ENCODE data around the gene BAAT.

The BAAT gene

DNA sequence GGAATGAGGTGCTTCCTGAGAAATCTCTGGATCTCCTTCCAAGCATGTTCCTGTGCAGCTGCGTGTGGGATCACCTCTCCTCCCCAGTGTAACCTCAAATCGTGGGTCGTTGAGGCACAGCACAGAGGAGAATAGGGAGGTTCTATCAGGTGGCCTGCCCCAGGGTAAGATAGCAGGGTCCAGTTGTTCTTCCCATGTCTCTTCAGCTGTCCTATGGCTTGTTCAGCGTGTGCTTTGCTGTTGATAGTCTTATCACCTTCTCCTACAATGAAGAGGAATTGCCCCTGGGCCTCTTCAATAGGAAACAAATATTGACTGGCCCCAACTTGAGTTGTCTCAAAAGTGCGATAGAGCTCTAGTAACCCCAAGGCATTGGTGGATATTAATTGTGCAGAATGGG is 22.4 kb downstream of the BAAT start:
- ChIA-PET CTCF (interaction anchor here (0.9 kb wide), 1 partner anchor 56 kb away, joined by 3 read pairs; no protein-coding TSS in a partner anchor), POLR2A (no interaction called here)
- Histone ChIP-seq H3K27me3 (replicated peaks in 2 of 5; ENCODE audit: control insufficient read depth in 4 of 5, insufficient read depth in 5 of 5, low read length in 4 of 5) (no peaks in the 10 kb centered on the region), H3K4me3 (ENCODE audit: control insufficient read depth in 1 of 7, extremely low read depth in 1 of 7, insufficient read depth in 4 of 7, low read depth in 2 of 7, low read length in 6 of 7) (no peak overlapping the region), H3K36me3 (ENCODE audit: control insufficient read depth in 4 of 4, insufficient read depth in 4 of 4, low read length in 3 of 4) (no peaks in the 10 kb centered on the region), H3K4me1 (ENCODE audit: control extremely low read depth in 1 of 4, control insufficient read depth in 4 of 4, insufficient read depth in 4 of 4, low read length in 3 of 4) (no peaks in the 10 kb centered on the region), H3K27ac (ENCODE audit: insufficient read depth in 1 of 2, low read depth in 1 of 2, low read length in 2 of 2, poor library complexity in 1 of 2, severe bottlenecking in 2 of 2) (no peak overlapping the region), H3K9me3 (ENCODE audit: control extremely low read depth in 1 of 5, control insufficient read depth in 4 of 5, insufficient read depth in 2 of 5, low read depth in 1 of 5, low read length in 4 of 5) (no peaks in the 10 kb centered on the region)
- WGBS (ENCODE audit: insufficient coverage), result 100% methylated on average over 1 of the region's 5 CpGs
- DNase-seq, result no peak

DNA sequence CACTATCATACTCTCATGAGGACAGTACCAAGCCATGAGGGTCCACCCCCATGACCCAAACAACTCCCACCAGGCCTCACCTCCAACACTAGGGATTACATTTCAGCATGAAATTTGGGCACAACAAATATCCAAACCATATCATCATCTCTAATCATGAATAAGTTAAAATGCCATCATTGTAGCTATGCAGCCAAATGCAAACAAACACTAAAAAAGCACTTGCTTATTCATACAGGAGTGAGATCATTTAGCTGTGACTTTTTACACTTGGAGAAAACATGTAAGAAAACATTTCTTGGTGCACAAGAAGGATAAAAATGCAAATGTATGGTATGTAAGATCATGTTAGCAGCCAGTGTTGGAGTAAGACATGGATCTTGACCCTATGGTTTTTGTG is 24.2 kb downstream of the BAAT start:
- Histone ChIP-seq H3K4me3 (ENCODE audit: control insufficient read depth in 1 of 7, extremely low read depth in 1 of 7, insufficient read depth in 4 of 7, low read depth in 2 of 7, low read length in 6 of 7) (no peak overlapping the region), H3K4me1 (ENCODE audit: control extremely low read depth in 1 of 4, control insufficient read depth in 4 of 4, insufficient read depth in 4 of 4, low read length in 3 of 4) (no peaks in the 10 kb centered on the region), H3K27me3 (replicated peaks in 2 of 5; ENCODE audit: control insufficient read depth in 4 of 5, insufficient read depth in 5 of 5, low read length in 4 of 5) (no peaks in the 10 kb centered on the region), H3K27ac (ENCODE audit: insufficient read depth in 1 of 2, low read depth in 1 of 2, low read length in 2 of 2, poor library complexity in 1 of 2, severe bottlenecking in 2 of 2) (no peak overlapping the region), H3K36me3 (ENCODE audit: control insufficient read depth in 4 of 4, insufficient read depth in 4 of 4, low read length in 3 of 4) (no peaks in the 10 kb centered on the region), H3K9me3 (ENCODE audit: control extremely low read depth in 1 of 5, control insufficient read depth in 4 of 5, insufficient read depth in 2 of 5, low read depth in 1 of 5, low read length in 4 of 5) (no peaks in the 10 kb centered on the region)
- ChIA-PET POLR2A (no interaction called here), CTCF (no interaction called here)
- no peak for DNase-seq

DNA sequence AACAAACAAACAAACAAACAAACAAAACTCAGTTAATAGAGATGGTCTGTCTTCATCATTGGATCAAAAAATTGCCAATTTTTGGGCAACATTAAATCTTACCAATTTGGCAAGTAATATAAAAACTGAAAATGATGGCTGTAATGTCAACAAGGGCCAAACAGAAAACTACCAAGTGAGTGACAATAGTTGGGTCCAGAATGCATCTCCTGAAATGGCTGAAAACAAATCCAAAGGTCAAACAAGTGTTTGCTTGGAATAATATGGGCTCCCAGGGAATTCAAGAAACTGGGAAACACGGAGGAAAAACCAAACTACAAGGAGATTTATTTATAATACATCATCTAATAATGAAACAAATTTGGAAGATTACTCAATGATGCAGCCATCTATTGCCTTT is 25.1 kb downstream of the BAAT start:
- H3K27ac ChIP-seq (ENCODE audit: insufficient read depth in 1 of 2, low read depth in 1 of 2, low read length in 2 of 2, poor library complexity in 1 of 2, severe bottlenecking in 2 of 2), result no peak overlapping the region
- no peaks in the 10 kb centered on the region for H3K36me3 ChIP-seq (ENCODE audit: control insufficient read depth in 4 of 4, insufficient read depth in 4 of 4, low read length in 3 of 4)
- CTCF ChIA-PET, result no interaction called here
- POLR2A ChIA-PET, result no interaction called here
- DNase-seq, result no peak
- no peaks in the 10 kb centered on the region for H3K27me3 ChIP-seq (replicated peaks in 2 of 5; ENCODE audit: control insufficient read depth in 4 of 5, insufficient read depth in 5 of 5, low read length in 4 of 5)
- H3K4me3 ChIP-seq (ENCODE audit: control insufficient read depth in 1 of 7, extremely low read depth in 1 of 7, insufficient read depth in 4 of 7, low read depth in 2 of 7, low read length in 6 of 7), result no peak overlapping the region
- H3K9me3 ChIP-seq (ENCODE audit: control extremely low read depth in 1 of 5, control insufficient read depth in 4 of 5, insufficient read depth in 2 of 5, low read depth in 1 of 5, low read length in 4 of 5), result no peaks in the 10 kb centered on the region
- WGBS (ENCODE audit: insufficient coverage), result no CpG with 5 or more reads among the region's 1 CpG
- H3K4me1 ChIP-seq (ENCODE audit: control extremely low read depth in 1 of 4, control insufficient read depth in 4 of 4, insufficient read depth in 4 of 4, low read length in 3 of 4), result no peaks in the 10 kb centered on the region

DNA sequence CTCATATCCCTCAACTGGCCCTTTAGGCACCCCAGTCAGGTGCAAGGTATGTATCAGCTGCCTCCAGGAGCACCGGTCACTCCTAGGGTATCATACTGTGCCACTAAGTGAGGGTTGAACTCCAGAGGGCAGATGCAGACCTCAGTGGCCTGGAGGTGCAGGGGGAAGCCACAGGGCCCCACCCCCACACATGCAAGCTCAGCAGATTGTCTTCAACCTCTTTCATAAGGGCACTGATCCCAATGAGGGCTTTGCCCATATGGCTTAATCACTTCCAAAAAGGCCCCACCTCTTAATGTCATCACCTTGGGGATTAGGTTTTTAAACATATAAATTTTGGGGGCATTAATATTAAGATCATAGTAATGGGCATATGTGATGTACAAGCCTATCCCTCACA is 28.2 kb downstream of the BAAT start:
- ChIA-PET POLR2A (no interaction called here), CTCF (no interaction called here)
- no peaks in the 10 kb centered on the region for H3K4me1 ChIP-seq (ENCODE audit: control extremely low read depth in 1 of 4, control insufficient read depth in 4 of 4, insufficient read depth in 4 of 4, low read length in 3 of 4)
- no peaks in the 10 kb centered on the region for H3K36me3 ChIP-seq (ENCODE audit: control insufficient read depth in 4 of 4, insufficient read depth in 4 of 4, low read length in 3 of 4)
- H3K9me3 ChIP-seq (ENCODE audit: control extremely low read depth in 1 of 5, control insufficient read depth in 4 of 5, insufficient read depth in 2 of 5, low read depth in 1 of 5, low read length in 4 of 5), result no peaks in the 10 kb centered on the region
- no peak overlapping the region for H3K4me3 ChIP-seq (ENCODE audit: control insufficient read depth in 1 of 7, extremely low read depth in 1 of 7, insufficient read depth in 4 of 7, low read depth in 2 of 7, low read length in 6 of 7)
- no peak overlapping the region for H3K27ac ChIP-seq (ENCODE audit: insufficient read depth in 1 of 2, low read depth in 1 of 2, low read length in 2 of 2, poor library complexity in 1 of 2, severe bottlenecking in 2 of 2)
- no CpG with 5 or more reads among the region's 1 CpG for WGBS (ENCODE audit: insufficient coverage)
- H3K27me3 ChIP-seq (replicated peaks in 2 of 5; ENCODE audit: control insufficient read depth in 4 of 5, insufficient read depth in 5 of 5, low read length in 4 of 5), result no peaks in the 10 kb centered on the region
- DNase-seq, result no peak

DNA sequence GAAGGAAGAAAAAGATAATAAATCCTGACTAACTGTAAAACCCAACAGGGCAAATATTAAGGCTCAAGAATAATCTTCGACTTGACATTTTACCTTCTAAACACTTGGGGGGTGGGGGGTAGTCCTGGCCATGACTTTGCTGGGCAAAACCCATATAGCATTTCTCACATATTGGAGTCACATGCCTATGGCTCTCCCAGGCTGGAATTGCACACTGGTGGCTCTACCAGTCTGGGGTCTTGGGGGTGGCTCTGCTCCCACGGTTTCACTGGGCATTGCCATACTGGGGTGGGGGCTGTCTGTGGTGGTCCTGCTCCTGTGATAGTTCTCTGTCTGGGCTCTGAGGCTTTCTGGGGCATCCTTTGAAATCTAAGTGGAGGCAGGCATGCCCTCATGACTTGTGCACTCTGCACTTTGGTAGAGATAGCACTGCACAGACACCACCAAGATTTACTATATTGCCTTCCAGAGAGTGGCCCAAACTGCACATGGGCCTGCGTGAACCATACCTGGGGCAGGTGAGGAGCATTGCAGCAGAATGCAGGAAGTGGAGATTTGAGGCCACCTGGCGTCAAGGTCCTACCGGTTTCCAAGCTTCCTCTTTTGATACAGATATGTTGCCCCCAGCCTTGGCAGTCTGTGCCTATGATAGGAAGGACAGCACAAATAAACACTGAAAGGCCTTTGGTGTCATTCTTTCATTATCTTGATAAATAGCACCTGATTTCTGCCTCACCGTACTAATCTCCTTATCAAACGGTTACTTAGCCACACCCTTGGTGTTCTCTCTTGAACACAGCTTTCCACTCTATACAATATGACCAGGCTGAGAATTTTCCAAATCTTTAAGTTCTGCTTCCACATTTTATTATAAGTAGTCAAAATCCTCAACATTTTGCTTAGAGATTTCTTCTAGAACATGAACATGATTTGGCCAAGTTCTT is 29.8 kb downstream of the BAAT start:
- Histone ChIP-seq H3K9me3 (ENCODE audit: control extremely low read depth in 1 of 5, control insufficient read depth in 4 of 5, insufficient read depth in 2 of 5, low read depth in 1 of 5, low read length in 4 of 5) (no peaks in the 10 kb centered on the region), H3K4me3 (ENCODE audit: control insufficient read depth in 1 of 7, extremely low read depth in 1 of 7, insufficient read depth in 4 of 7, low read depth in 2 of 7, low read length in 6 of 7) (no peak overlapping the region), H3K27me3 (replicated peaks in 2 of 5; ENCODE audit: control insufficient read depth in 4 of 5, insufficient read depth in 5 of 5, low read length in 4 of 5) (no peaks in the 10 kb centered on the region), H3K36me3 (ENCODE audit: control insufficient read depth in 4 of 4, insufficient read depth in 4 of 4, low read length in 3 of 4) (no peaks in the 10 kb centered on the region), H3K4me1 (ENCODE audit: control extremely low read depth in 1 of 4, control insufficient read depth in 4 of 4, insufficient read depth in 4 of 4, low read length in 3 of 4) (no peaks in the 10 kb centered on the region), H3K27ac (ENCODE audit: insufficient read depth in 1 of 2, low read depth in 1 of 2, low read length in 2 of 2, poor library complexity in 1 of 2, severe bottlenecking in 2 of 2) (no peak overlapping the region)
- 71% methylated on average over 6 of the region's 7 CpGs for WGBS (ENCODE audit: insufficient coverage)
- DNase-seq, result no peak
- ChIA-PET CTCF (no interaction called here), POLR2A (no interaction called here)

DNA sequence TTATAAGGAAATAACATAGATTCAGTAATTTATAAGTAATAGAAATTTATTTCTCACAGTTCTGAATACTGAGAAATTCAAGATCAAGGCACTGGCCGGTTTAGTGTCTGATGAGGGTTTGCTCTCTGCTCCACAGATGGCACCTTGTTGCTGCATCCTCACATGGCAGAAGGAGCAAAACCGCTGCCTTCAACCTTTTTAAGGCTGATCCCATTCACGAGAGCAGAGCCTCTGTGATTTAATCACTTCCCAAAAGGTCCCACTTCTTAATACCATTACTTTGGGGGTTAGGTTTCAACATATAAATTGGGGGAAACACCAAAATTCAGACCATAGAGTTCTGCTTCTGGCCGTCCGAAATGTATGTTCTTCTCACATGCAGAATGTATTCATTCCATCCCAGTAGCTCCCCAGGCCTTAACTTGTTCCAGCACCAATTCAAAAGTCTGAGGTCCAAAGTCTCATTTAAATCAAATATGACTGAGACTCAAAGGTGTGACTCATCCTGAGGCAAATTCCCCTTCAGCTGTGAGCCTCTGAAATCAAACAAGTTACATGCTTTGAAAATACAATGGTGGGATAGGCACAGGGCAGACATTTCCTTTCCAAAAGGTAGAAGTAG is 30.6 kb downstream of the BAAT start:
- ChIA-PET POLR2A (no interaction called here), CTCF (no interaction called here)
- 95% methylated on average over 3 of the region's 5 CpGs for WGBS (ENCODE audit: insufficient coverage)

DNA sequence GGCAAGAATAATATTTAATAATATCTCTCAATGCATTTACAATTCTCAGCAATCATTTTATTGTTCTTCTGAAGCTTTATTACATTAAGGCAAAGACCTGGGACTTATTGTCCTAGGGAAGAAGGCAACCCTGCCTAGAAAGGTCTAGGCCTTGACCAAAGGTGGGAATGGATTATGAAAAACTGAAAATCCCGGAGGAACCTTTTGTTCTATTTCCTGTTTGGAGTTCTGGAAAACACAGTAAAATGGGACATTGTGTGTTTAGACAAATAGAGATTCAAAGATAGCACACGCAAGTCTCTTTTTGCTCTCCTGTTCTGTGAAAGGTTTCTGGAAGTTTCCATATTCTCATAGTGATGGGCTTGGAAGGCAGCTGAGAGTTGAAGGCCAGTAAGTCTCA is 31.1 kb downstream of the BAAT start:
- Histone ChIP-seq H3K27ac (ENCODE audit: insufficient read depth in 1 of 2, low read depth in 1 of 2, low read length in 2 of 2, poor library complexity in 1 of 2, severe bottlenecking in 2 of 2) (no peak overlapping the region), H3K36me3 (ENCODE audit: control insufficient read depth in 4 of 4, insufficient read depth in 4 of 4, low read length in 3 of 4) (no peaks in the 10 kb centered on the region), H3K27me3 (replicated peaks in 2 of 5; ENCODE audit: control insufficient read depth in 4 of 5, insufficient read depth in 5 of 5, low read length in 4 of 5) (no peaks in the 10 kb centered on the region), H3K4me1 (ENCODE audit: control extremely low read depth in 1 of 4, control insufficient read depth in 4 of 4, insufficient read depth in 4 of 4, low read length in 3 of 4) (no peaks in the 10 kb centered on the region), H3K4me3 (ENCODE audit: control insufficient read depth in 1 of 7, extremely low read depth in 1 of 7, insufficient read depth in 4 of 7, low read depth in 2 of 7, low read length in 6 of 7) (no peak overlapping the region), H3K9me3 (ENCODE audit: control extremely low read depth in 1 of 5, control insufficient read depth in 4 of 5, insufficient read depth in 2 of 5, low read depth in 1 of 5, low read length in 4 of 5) (no peaks in the 10 kb centered on the region)
- ChIA-PET CTCF (no interaction called here), POLR2A (no interaction called here)
- DNase-seq, result no peak
- WGBS (ENCODE audit: insufficient coverage), result 95% methylated on average over 2 of the region's 2 CpGs

More for the DNA sequence above, 30.6 kb downstream of the BAAT start:
- Histone ChIP-seq H3K4me1 (ENCODE audit: control extremely low read depth in 1 of 4, control insufficient read depth in 4 of 4, insufficient read depth in 4 of 4, low read length in 3 of 4) (no peaks in the 10 kb centered on the region), H3K27ac (ENCODE audit: insufficient read depth in 1 of 2, low read depth in 1 of 2, low read length in 2 of 2, poor library complexity in 1 of 2, severe bottlenecking in 2 of 2) (no peak overlapping the region), H3K36me3 (ENCODE audit: control insufficient read depth in 4 of 4, insufficient read depth in 4 of 4, low read length in 3 of 4) (no peaks in the 10 kb centered on the region), H3K9me3 (ENCODE audit: control extremely low read depth in 1 of 5, control insufficient read depth in 4 of 5, insufficient read depth in 2 of 5, low read depth in 1 of 5, low read length in 4 of 5) (no peaks in the 10 kb centered on the region), H3K4me3 (ENCODE audit: control insufficient read depth in 1 of 7, extremely low read depth in 1 of 7, insufficient read depth in 4 of 7, low read depth in 2 of 7, low read length in 6 of 7) (no peak overlapping the region), H3K27me3 (replicated peaks in 2 of 5; ENCODE audit: control insufficient read depth in 4 of 5, insufficient read depth in 5 of 5, low read length in 4 of 5) (no peaks in the 10 kb centered on the region)
- DNase-seq, result no peak
